Stimulated activated CD4-positive, alpha-beta T cell treated with anti-CD3 and anti-CD28 coated beads, Interleukin-2, amount 100 ng/mL, for 4 hours (primary cell): ENCODE measurements around the gene LSR.
"Not testable (repeated sequence)": the region's sequence is repeated elsewhere in the genome, so short reads cannot be mapped to it uniquely, and the experiment has no call there.

ENCODE experiments used
- DNase-seq: peaks from one replicate; pipeline ENCODE4 v3.0.0-alpha.2; 2020; ENCODE audit warnings: low read depth

The LSR gene

GRCh38 chr19:35219008-35219407 is 29.8 kb upstream of the LSR start:
- DNase-seq, result no peak

DNA sequence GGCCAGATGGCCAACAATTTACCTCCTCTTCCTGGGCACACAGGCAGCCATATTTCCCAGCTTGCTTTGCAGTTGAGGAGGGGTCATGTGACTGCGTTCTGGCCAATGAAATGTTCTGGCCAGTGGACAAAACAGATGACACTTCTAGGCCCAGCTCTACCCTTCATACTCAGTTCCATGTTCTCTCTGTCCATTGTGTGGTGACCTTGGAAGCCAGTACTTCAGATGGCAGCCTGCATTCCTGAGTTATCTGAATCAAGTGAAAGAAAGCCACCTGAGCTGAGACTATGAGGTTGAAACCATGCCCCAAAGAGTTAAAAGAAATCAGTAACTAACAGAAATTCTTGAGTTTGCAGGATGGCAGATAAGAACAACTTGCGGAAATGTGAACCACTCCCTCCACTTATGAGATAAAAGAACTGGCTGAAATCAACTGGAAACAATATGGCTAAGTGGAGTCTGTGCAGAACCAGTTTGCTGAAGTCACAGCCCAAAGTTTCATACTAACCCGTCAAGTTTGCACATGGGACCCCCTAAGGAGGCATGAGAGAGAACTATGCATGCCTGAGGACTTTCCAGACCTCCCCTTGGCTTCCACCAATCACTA is 28.4 kb upstream of the LSR start:
- DNase-seq, result no peak

- not testable (repeated sequence) for DNase-seq
These were observed 27.7 kb upstream of the LSR start for GRCh38 chr19:35220973-35221590.

GRCh38 chr19:35222373-35223015 is 26.3 kb upstream of the LSR start:
- DNase-seq, result no peak

GRCh38 chr19:35223084-35223790 is 25.6 kb upstream of the LSR start:
- no peak for DNase-seq

- no peak for DNase-seq
These were observed 24.8 kb upstream of the LSR start for GRCh38 chr19:35223862-35224505.

GRCh38 chr19:35224681-35225571 is 23.9 kb upstream of the LSR start:
- DNase-seq, result no peak

- DNase-seq, result no peak
These were observed 22.9 kb upstream of the LSR start for GRCh38 chr19:35225951-35226350.

- DNase-seq, result no peak
These were observed 22.1 kb upstream of the LSR start for GRCh38 chr19:35226748-35227147.

GRCh38 chr19:35228177-35228930 is 20.4 kb upstream of the LSR start, which contains the start of gene FAM187B:
FAM187B (minus strand) TSS chr19:35228739; CDS start chr19:35228680, 59 bp downstream.
- DNase-seq, result no peak

DNA sequence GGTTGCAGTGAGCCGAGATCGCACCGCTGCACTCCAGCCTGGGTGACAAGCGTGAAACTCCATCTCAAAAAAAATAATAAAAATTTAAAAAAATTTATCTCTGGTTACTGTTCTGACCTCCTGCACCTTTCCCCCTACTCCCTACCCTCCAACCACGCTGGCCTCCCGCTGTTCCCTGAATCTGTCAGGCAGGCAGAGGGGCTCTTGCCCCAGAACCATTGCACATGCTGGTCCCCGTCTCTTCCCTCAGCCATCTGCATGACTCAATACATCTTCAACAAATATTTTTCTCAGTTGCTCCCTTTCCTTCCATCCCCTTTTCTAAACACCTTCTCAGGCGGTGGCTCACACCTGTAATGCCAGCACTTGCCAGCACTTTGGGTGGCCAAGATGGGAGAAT is 19.2 kb upstream of the LSR start:
- DNase-seq, result no peak

DNA sequence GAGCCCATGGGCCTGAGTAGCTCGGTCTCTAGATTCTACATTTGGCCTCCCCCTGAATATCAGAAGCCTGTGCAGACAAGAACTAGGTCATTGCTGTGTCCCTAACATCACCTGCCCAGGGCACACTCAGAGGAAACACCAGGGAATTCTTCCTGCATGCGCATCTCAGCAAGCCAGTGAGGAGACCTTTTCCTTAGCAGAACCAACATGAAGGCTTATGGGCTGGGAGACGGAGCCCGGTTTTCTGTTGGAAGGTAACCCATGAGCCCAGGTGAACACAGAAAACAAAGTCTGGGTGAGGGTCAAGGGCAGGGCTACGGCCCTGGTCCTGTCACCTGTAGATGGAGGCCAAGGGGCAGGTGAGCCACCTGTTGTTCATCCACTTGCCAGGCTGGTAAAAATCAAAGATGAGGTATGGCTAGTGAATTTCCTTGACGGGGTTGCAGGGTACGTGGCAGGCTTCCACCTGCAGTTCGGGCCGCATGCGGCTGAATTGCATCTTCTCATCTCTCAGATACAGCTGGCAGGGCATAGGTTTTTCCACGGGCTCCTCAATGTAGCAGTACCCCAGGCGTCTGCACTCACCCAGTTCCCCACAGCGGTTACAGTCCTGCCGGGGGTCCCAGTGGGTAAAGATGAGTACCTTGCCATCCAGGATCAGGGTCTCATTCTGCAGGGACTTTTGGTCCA is 16.7 kb upstream of the LSR start:
- no peak for DNase-seq

DNA sequence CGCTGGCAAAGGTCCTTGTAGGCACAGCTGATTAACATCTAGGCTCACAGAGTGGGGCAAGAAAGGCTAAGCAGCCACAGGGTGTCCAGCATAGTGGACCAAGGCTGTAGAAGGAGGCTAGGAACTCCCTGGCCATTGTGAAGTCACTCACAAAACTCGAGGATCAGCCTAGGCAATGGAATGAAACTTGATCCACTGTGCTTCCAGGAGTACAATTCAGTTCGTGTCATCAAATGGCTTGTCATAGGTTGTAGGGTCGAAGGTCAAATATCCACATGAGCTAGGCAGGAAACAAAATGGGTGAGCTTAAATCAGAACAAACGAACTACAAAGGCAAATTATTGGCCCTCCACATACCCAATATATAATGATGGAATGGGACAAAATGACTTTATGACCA is 15.9 kb upstream of the LSR start:
- DNase-seq, result no peak

- DNase-seq, result no peak
These were observed 12.0 kb upstream of the LSR start for GRCh38 chr19:35236638-35237400.

DNA sequence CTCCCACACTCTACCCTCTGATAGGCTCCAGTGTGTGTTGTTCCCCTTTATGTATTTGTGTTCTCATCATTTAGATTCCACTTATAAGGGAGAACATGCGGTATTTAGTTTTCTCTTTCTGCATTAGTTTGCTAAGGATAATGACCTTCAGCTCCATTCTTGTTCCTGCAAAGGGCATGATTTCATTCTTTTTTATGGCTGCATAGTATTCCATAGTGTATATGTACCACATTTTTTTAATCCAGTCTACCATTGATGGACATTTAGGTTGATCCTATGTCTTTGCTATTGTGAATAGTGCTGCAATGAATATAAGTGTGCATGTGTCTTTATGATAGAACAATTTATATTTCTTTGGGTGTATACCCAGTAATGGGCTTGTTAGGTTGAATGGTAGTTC is 9.2 kb upstream of the LSR start:
- not testable (repeated sequence) for DNase-seq

- DNase-seq, result no peak
These were observed 8.5 kb upstream of the LSR start for GRCh38 chr19:35240327-35240726.

DNA sequence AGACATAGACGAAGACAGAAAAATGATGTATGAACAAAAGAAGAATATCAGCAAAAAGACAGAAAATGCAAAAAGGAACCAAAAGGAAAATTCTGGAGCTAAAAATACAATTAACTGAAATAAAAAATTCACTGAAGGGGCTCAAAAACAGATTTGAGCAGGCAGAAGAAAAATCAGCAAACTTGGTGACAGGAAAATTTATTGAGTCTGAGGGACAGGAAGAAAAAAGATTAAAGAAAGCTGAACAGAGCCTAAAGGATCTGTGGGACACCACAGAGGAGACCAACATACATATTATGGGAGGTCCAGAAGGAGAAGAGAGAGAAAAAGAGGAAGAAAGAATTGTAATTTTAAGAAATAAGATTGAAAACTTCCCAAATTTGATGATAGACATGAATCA is 7.4 kb upstream of the LSR start:
- DNase-seq, result no peak

- DNase-seq, result no peak
These were observed 2.2 kb upstream of the LSR start for GRCh38 chr19:35246466-35247092.
